GM12878 (cell line): ENCODE data around the gene FOXJ3. TPM values are rescaled to one million over a fixed set of nuclear protein-coding genes. Genes with fewer than 3 reads are reported as not detected.

Experiments used
- ATAC-seq: fragments of 200-7000 bp; cut with Tn5 transposase; 3 replicates; pipeline ENCODE4 v1.9.1; 2020; ENCODE audit warnings: mild to moderate bottlenecking, moderate library complexity
- BruUV-seq: library from RNA; stranded (reverse); fragments of 400-500 nt; replicated peaks from 2 replicates; lab custom pipeline; 2021; lab: Mats Ljungman, UMichigan
- CTCF ChIA-PET: fragments of 300-600 bp; sonication (Branson Sonifier 250); formaldehyde crosslinking; extraction: SDS; loops from one replicate; lab custom pipeline; 2021; ENCODE audit warnings: inconsistent platforms; lab: Yijun Ruan, JAX
- POLR2A ChIA-PET: fragments of 350-600 bp; formaldehyde crosslinking; extraction: SDS; loops from one replicate; lab custom pipeline; 2021; ENCODE audit warnings: inconsistent platforms; lab: Charles Lee
- RAD21 ChIA-PET: fragments of 300-600 bp; sonication (Branson Sonifier 250); formaldehyde crosslinking; loops from one replicate; lab custom pipeline; 2023; ENCODE audit warnings: antibody characterized with exemption; ENCODE audit not compliant: unreplicated experiment; lab: Charles Lee
- SMC1A ChIA-PET: fragments of 300-600 bp; sonication (Branson Sonifier 250); formaldehyde crosslinking; loops from one replicate; lab custom pipeline; 2023; ENCODE audit not compliant: unreplicated experiment, uncharacterized antibody; lab: Charles Lee
- DNase-seq: peaks from one replicate; pipeline ENCODE4 v3.0.0-alpha.2; 2011; ENCODE audit warnings: low read depth, low spot score
- FAIRE-seq: peaks from 3 replicates; lab custom pipeline; 2011; peaks lifted over from hg19 to GRCh38; lab: Jason Lieb, UNC
- H2AFZ ChIP-seq: 2 replicates; pipeline ENCODE4 v1.6.0; 2011; ENCODE audit warnings: low read depth, low read length, control low read depth; ENCODE audit not compliant: control insufficient read depth
- H3K27ac ChIP-seq: 2 replicates; pipeline ENCODE4 v1.5.1; 2011; ENCODE audit warnings: control low read depth; ENCODE audit not compliant: control insufficient read depth, insufficient read depth
- H3K27me3 ChIP-seq, 2 experiments: replicated peaks in 1 of 2; 2 replicates each; pipeline versions ENCODE4 v1.6.0 to v1.6.1; 2011; ENCODE audit warnings: low read length in 1 of 2; ENCODE audit not compliant: control insufficient read depth in 2 of 2, insufficient read depth in 2 of 2
- H3K36me3 ChIP-seq, 2 experiments: 2 replicates each; pipeline ENCODE4 v1.5.1; 2011; ENCODE audit warnings: low read length in 1 of 2; ENCODE audit not compliant: control insufficient read depth in 2 of 2, insufficient read depth in 2 of 2
- H3K4me1 ChIP-seq: 2 replicates; pipeline ENCODE4 v1.6.1; 2011; ENCODE audit warnings: mild to moderate bottlenecking, low read length, moderate library complexity, mixed read lengths; ENCODE audit not compliant: control insufficient read depth, insufficient read depth
- H3K4me2 ChIP-seq: 2 replicates; pipeline ENCODE4 v1.6.0; 2011; ENCODE audit warnings: control low read depth; ENCODE audit not compliant: control insufficient read depth, insufficient read depth
- H3K4me3 ChIP-seq: fragments of 200-600 bp; sonication (generic); 2 replicates; pipeline ENCODE4 v1.5.1; 2016
- H3K79me2 ChIP-seq: 2 replicates; pipeline ENCODE4 v1.6.0; 2011; ENCODE audit warnings: low read length; ENCODE audit not compliant: control insufficient read depth, insufficient read depth
- H3K9ac ChIP-seq: 2 replicates; pipeline ENCODE4 v1.8.0; 2011; ENCODE audit warnings: low read length, control low read depth, mixed read lengths; ENCODE audit not compliant: control insufficient read depth, insufficient read depth
- H3K9me3 ChIP-seq: replicated peaks from 3 replicates; pipeline ENCODE4 v1.5.1; 2011; ENCODE audit warnings: mild to moderate bottlenecking, low read length; ENCODE audit not compliant: control insufficient read depth, insufficient read depth
- H4K20me1 ChIP-seq: 2 replicates; pipeline ENCODE4 v1.6.0; 2011; ENCODE audit not compliant: control insufficient read depth, insufficient read depth
- KDM1A ChIP-seq: fragments of 200-600 bp; sonication (generic); IDR thresholded peaks from 2 replicates; pipeline ENCODE4 v1.6.1; 2016; ENCODE audit warnings: borderline replicate concordance
- MEF2A ChIP-seq: IDR thresholded peaks from 2 replicates; pipeline ENCODE4 v1.6.1; 2011; ENCODE audit warnings: low read depth, mild to moderate bottlenecking, low read length, moderate library complexity; ENCODE audit not compliant: insufficient read depth
- MTA2 ChIP-seq: fragments of 450-650 bp; IDR thresholded peaks from 2 replicates; pipeline ENCODE4 v1.6.1; 2016; ENCODE audit warnings: low read depth, mild to moderate bottlenecking, moderate library complexity
- ZBTB33 ChIP-seq: fragments of 450-650 bp; IDR thresholded peaks from 2 replicates; pipeline ENCODE4 v1.6.1; 2017; ENCODE audit warnings: mild to moderate bottlenecking
- WGBS: methylation state at CpG from one replicate; pipeline ENCODE4 v1.1.6; 2016; ENCODE audit warnings: low lambda C conversion rate; ENCODE audit not compliant: insufficient replicate concordance, insufficient coverage; ENCODE audit errors: missing lambda C conversion rate; 5-methylcytosine and 5-hydroxymethylcytosine counted together
- in situ Hi-C: fragments of 300-500 bp; cut with MboI; formaldehyde crosslinking; loops from 9 replicates; pipeline ENCODE4 v1.14.3; 2018; ENCODE audit warnings: mixed read lengths
- intact Hi-C: fragments of 100-400 bp; cut with micrococcal nuclease; formaldehyde crosslinking; loops from one replicate; pipeline ENCODE4 v1.14.2; 2022; ENCODE audit not compliant: unreplicated experiment
- polyA plus RNA-seq, 11 experiments: library from polyadenylated mRNA; depleted of rRNA in 4 of 11; unstranded in 6 of 11; stranded (reverse) in 5 of 11; fragments of >200 nt; fragmentation: Nextera tagmentation in 4 of 11; fragmentation: Illumina TruSeq in 1 of 11; extraction: Ambion mirVana in 4 of 11; extraction: Trizol in 1 of 11; gene quantifications; 1 replicate in 1 of 11; 2 replicates in 10 of 11; pipeline versions ENCODE4 v1.2.1 to v1.2.3, GENCODE V29; 2011 to 2016; ENCODE audit warnings: inconsistent platforms in 2 of 11, missing spikeins in 2 of 11, low read depth in 1 of 11
- total RNA-seq, 4 experiments: library from RNA; depleted of rRNA in 3 of 4; stranded (reverse); fragments of >200 nt in 3 of 4; fragmentation: Illumina TruSeq in 1 of 4; extraction: Trizol in 1 of 4; gene quantifications; 2 replicates each; pipeline versions ENCODE4 v1.2.1 to v1.2.3, GENCODE V29; 2013 to 2021
- TF ChIP-seq, protein P1 (sequence below): fragments of 450-650 bp; formaldehyde crosslinking; IDR thresholded peaks from 2 replicates; pipeline ENCODE4 v1.5.0; 2022; ENCODE audit warnings: mild to moderate bottlenecking, missing genetic modification characterization

FOXJ3 gene
- total and polyA plus RNA-seq, 10 of the 15 experiments (the other 5 are each of a cell fraction or from before 2014, with no cell fraction given): 9.5 to 54.2 (median 24.7) TPM

DNA sequence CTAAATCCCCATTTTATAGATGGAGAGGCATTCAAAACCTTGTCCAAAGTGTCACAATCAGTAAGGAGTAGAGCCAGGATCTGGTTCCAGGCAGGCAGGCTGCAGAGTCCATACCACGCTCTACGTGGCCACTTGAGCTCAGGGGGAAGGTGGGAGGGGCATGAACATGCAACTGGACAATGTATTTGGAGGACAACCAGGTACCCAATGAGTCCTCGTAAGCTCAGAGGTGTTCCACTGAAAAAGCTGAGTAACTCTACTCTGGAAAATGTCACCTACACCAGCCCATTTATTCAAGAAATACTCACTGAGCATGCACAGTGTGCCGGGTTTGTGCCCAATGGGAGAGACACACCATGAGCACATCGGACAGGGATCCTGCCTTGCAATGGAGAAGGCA, 193.1 kb downstream of the FOXJ3 start:
- POLR2A ChIA-PET: interaction anchor here (0.6 kb wide), 1 partner anchor 1436 kb away, joined by 7 read pairs; no protein-coding TSS in a partner anchor
- DNase-seq (no peak), FAIRE-seq (no peak), ATAC-seq (no peak)
- in situ Hi-C loops (no loop called here), intact Hi-C loops (loop anchor here (10.0 kb wide), 2 partner anchors 327 to 567 kb away; no protein-coding TSS in a partner anchor)
- H3K79me2 ChIP-seq: no peaks in the 10 kb centered on the region
- RAD21 ChIA-PET: no interaction called here
- H3K27me3 ChIP-seq: no peaks in the 10 kb centered on the region
- no peaks in the 10 kb centered on the region for H3K36me3 ChIP-seq
- no peak overlapping the region for H3K4me2 ChIP-seq
- TF ChIP-seq, protein P1, sequence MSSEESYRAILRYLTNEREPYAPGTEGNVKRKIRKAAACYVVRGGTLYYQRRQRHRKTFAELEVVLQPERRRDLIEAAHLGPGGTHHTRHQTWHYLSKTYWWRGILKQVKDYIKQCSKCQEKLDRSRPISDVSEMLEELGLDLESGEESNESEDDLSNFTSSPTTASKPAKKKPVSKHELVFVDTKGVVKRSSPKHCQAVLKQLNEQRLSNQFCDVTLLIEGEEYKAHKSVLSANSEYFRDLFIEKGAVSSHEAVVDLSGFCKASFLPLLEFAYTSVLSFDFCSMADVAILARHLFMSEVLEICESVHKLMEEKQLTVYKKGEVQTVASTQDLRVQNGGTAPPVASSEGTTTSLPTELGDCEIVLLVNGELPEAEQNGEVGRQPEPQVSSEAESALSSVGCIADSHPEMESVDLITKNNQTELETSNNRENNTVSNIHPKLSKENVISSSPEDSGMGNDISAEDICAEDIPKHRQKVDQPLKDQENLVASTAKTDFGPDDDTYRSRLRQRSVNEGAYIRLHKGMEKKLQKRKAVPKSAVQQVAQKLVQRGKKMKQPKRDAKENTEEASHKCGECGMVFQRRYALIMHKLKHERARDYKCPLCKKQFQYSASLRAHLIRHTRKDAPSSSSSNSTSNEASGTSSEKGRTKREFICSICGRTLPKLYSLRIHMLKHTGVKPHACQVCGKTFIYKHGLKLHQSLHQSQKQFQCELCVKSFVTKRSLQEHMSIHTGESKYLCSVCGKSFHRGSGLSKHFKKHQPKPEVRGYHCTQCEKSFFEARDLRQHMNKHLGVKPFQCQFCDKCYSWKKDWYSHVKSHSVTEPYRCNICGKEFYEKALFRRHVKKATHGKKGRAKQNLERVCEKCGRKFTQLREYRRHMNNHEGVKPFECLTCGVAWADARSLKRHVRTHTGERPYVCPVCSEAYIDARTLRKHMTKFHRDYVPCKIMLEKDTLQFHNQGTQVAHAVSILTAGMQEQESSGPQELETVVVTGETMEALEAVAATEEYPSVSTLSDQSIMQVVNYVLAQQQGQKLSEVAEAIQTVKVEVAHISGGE (CRISPR knock-in tag): no peak
- no peak for TF ChIP-seq ZBTB33
- TF ChIP-seq MEF2A: no peak
- TF ChIP-seq KDM1A: no peak
- no peak for TF ChIP-seq MTA2
- H3K9me3 ChIP-seq: no peaks in the 10 kb centered on the region
- H4K20me1 ChIP-seq: peaks cover 2% of the 10 kb centered on the region; the same call in 1 of the 2 replicates
- no peak overlapping the region for H2AFZ ChIP-seq
- H3K9ac ChIP-seq: no peak overlapping the region
- SMC1A ChIA-PET: interaction anchor here (0.9 kb wide), 1 partner anchor 18 kb away, joined by 3 read pairs; no protein-coding TSS in a partner anchor
- 59% methylated on average over 5 of the region's 5 CpGs for WGBS
- CTCF ChIA-PET: interaction anchor here (0.7 to 2.1 kb wide), 2 partner anchors 32 to 628 kb away, joined by 3 to 14 read pairs; no protein-coding TSS in a partner anchor
- H3K4me1 ChIP-seq: no peaks in the 10 kb centered on the region
- no peak overlapping the region for H3K4me3 ChIP-seq
- H3K27ac ChIP-seq: no peak overlapping the region
- no TSS peak for BruUV-seq
